SK-N-SH treated with all-trans-retinoic acid at 6 μM for 48 hours (cell line): Measurements from ENCODE around the gene FHL1.

Experiments used
- ARNTL ChIP-seq: fragments of 450-650 bp; formaldehyde crosslinking; IDR thresholded peaks from 2 replicates; pipeline ENCODE4 v1.5.0; 2020; ENCODE audit warnings: low read depth, mild to moderate bottlenecking, moderate library complexity, borderline replicate concordance
- CREB5 ChIP-seq: fragments of 250-450 bp; sonication (Bioruptor Pico); IDR thresholded peaks from 2 replicates; pipeline ENCODE4 v1.5.1; 2020; ENCODE audit warnings: low read depth, mild to moderate bottlenecking, moderate library complexity
- CSDC2 ChIP-seq: fragments of 250-450 bp; sonication (Bioruptor Pico); IDR thresholded peaks from 2 replicates; pipeline ENCODE4 v1.5.0; 2020; ENCODE audit warnings: mild to moderate bottlenecking, moderate library complexity
- ESRRG ChIP-seq: fragments of 250-450 bp; sonication (Bioruptor Pico); IDR thresholded peaks from 2 replicates; pipeline ENCODE4 v1.6.1; 2021; ENCODE audit warnings: mild to moderate bottlenecking
- GLIS3 ChIP-seq: fragments of 250-450 bp; sonication (Bioruptor Pico); IDR thresholded peaks from 2 replicates; pipeline ENCODE4 v1.5.0; 2020; ENCODE audit warnings: mild to moderate bottlenecking, moderate library complexity
- PATZ1 ChIP-seq: fragments of 250-450 bp; sonication (Bioruptor Pico); IDR thresholded peaks from 2 replicates; pipeline ENCODE4 v1.8.0; 2020; ENCODE audit warnings: mild to moderate bottlenecking, moderate library complexity, borderline replicate concordance
- PPARA ChIP-seq: fragments of 250-450 bp; sonication (Bioruptor Pico); IDR thresholded peaks from 2 replicates; pipeline ENCODE4 v1.5.0; 2020; ENCODE audit warnings: mild to moderate bottlenecking, borderline replicate concordance
- ZFP30 ChIP-seq: fragments of 450-650 bp; formaldehyde crosslinking; IDR thresholded peaks from 2 replicates; pipeline ENCODE4 v1.5.0; 2022; ENCODE audit warnings: mild to moderate bottlenecking, moderate library complexity
- ZNF8 ChIP-seq: fragments of 450-650 bp; formaldehyde crosslinking; IDR thresholded peaks from 2 replicates; pipeline ENCODE4 v1.5.0; 2020; ENCODE audit warnings: mild to moderate bottlenecking, moderate library complexity

- TF ChIP-seq ZFP30 (CRISPR knock-in tag) (no peak), ARNTL (no peak), PATZ1 (CRISPR knock-in tag) (no peak), GLIS3 (CRISPR knock-in tag) (no peak), CREB5 (no peak), ESRRG (CRISPR knock-in tag) (no peak), CSDC2 (CRISPR knock-in tag) (no peak), ZNF8 (no peak), PPARA (CRISPR knock-in tag) (no peak)
These were observed 7.7 kb downstream of the FHL1 start for GRCh38 chrX:136154998-136155397.
